Esophagus squamous epithelium (tissue), 5 donors: Measurements from ENCODE around the gene RTN4RL1. TPM values are rescaled to one million over a fixed set of nuclear protein-coding genes. Genes with fewer than 3 reads are reported as not detected.
A peak's percentile ranks its signal among the peaks of the same experiment; 100 is the strongest.

ENCODE experiments used
- DNase-seq: peaks from one replicate; lab custom pipeline; 2025; lab: John Stamatoyannopoulos, UW
- H3K27ac ChIP-seq, 4 donors: fragments of 200-600 bp; sonication (generic); one replicate each; pipeline ENCODE4 v1.5.1; 2016 to 2019; ENCODE audit warnings: mild to moderate bottlenecking in 1 of 4
- H3K27me3 ChIP-seq, 4 donors: fragments of 200-600 bp; sonication (generic); 1 replicate in 3 of 4; 2 replicates in 1 of 4; pipeline versions ENCODE4 v1.5.1 to v1.6.0; 2017 to 2021; ENCODE audit warnings: antibody characterized with exemption in 1 of 4
- H3K36me3 ChIP-seq, 3 donors: fragments of 200-600 bp; sonication (generic); one replicate each; pipeline ENCODE4 v1.5.1; 2016 to 2019
- H3K4me1 ChIP-seq, 3 donors: fragments of 200-600 bp; sonication (generic); one replicate each; pipeline ENCODE4 v1.5.1; 2017 to 2019
- H3K4me3 ChIP-seq, 4 donors: fragments of 200-600 bp; sonication (generic); 1 replicate in 3 of 4; 2 replicates in 1 of 4; pipeline ENCODE4 v1.5.1; 2016 to 2019; ENCODE audit warnings: mild to moderate bottlenecking in 2 of 4, moderate library complexity in 1 of 4
- H3K9me3 ChIP-seq, 3 donors: fragments of 200-600 bp; sonication (generic); one replicate each; pipeline ENCODE4 v1.5.1; 2016 to 2019
- POLR2A ChIP-seq, 4 donors: fragments of 450-650 bp; IDR thresholded peaks; one replicate each; pipeline ENCODE4 v1.6.1; 2017; ENCODE audit warnings: antibody characterized with exemption in 4 of 4, mild to moderate bottlenecking in 4 of 4, moderate library complexity in 3 of 4
- WGBS, 2 donors: methylation state at CpG; one replicate each; pipeline ENCODE4 v1.1.5; 2018; 5-methylcytosine and 5-hydroxymethylcytosine counted together
- intact Hi-C: fragments of 100-400 bp; cut with DNase I; formaldehyde crosslinking; loops from one replicate; pipeline ENCODE4 v1.15.0; 2022
- total RNA-seq, 4 donors: library from RNA; depleted of rRNA; stranded (reverse); fragments of >200 nt; gene quantifications; one replicate each; pipeline ENCODE4 v1.1.0, GENCODE V29; 2016
- TF ChIP-seq, protein P1 (sequence below), 6 experiments: fragments of 450-650 bp in 4 of 6; fragments of 200-600 bp in 2 of 6; sonication (generic) in 2 of 6; IDR thresholded peaks; one replicate each; pipeline ENCODE4 v1.5.1; 2016 to 2019; ENCODE audit warnings: antibody characterized with exemption in 6 of 6, mild to moderate bottlenecking in 4 of 6, moderate library complexity in 4 of 6
- donor health status: DM: yes; HTN: yes; CAD: no.

RTN4RL1 gene, protein sequence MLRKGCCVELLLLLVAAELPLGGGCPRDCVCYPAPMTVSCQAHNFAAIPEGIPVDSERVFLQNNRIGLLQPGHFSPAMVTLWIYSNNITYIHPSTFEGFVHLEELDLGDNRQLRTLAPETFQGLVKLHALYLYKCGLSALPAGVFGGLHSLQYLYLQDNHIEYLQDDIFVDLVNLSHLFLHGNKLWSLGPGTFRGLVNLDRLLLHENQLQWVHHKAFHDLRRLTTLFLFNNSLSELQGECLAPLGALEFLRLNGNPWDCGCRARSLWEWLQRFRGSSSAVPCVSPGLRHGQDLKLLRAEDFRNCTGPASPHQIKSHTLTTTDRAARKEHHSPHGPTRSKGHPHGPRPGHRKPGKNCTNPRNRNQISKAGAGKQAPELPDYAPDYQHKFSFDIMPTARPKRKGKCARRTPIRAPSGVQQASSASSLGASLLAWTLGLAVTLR
- 1 to 10 TPM; 1.1 to 4.0 (median 2.0) TPM for total RNA-seq

DNA sequence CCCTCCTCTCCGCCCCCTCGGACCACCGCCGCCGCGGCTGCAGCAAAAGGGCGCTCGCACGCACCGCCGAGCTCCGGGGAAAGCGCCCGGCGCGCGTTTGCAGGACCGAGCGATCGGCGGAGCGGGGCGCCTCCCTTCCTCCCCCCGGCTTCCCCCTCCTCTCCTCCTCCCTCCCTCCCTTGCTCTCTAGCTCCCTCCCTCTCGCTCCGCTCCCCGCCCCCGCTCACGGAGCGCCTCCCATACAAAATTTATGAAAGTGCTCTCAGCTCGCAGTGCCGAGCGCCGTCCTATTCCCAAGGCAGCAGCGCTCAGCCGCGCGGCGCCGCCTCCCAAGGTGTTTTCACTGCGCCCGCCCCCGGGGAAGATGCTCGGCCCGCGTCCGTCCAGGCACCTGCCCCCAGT is at the start of gene RTN4RL1:
Gene RTN4RL1, minus strand, starts transcription at position 115 of the 402 bp plus-strand sequence. CDS start 469 bp downstream, outside the sequence.
- TF ChIP-seq, protein P1, sequence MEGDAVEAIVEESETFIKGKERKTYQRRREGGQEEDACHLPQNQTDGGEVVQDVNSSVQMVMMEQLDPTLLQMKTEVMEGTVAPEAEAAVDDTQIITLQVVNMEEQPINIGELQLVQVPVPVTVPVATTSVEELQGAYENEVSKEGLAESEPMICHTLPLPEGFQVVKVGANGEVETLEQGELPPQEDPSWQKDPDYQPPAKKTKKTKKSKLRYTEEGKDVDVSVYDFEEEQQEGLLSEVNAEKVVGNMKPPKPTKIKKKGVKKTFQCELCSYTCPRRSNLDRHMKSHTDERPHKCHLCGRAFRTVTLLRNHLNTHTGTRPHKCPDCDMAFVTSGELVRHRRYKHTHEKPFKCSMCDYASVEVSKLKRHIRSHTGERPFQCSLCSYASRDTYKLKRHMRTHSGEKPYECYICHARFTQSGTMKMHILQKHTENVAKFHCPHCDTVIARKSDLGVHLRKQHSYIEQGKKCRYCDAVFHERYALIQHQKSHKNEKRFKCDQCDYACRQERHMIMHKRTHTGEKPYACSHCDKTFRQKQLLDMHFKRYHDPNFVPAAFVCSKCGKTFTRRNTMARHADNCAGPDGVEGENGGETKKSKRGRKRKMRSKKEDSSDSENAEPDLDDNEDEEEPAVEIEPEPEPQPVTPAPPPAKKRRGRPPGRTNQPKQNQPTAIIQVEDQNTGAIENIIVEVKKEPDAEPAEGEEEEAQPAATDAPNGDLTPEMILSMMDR (IDR thresholded peaks at IDR 0.05): no peak
- TF ChIP-seq POLR2A (IDR thresholded peaks at IDR 0.05): peak in 1 of 4 donors; percentile 19
- intact Hi-C loops: loop anchor here (5.0 kb wide), 1 partner anchor 118 kb away; no protein-coding TSS in a partner anchor
- Histone ChIP-seq H3K36me3 (no peaks in the 10 kb centered on the region), H3K27ac (peak within 1 kb of the TSS in 3 of 4 donors; percentile 20 to 71 (median 39)), H3K4me1 (peaks cover 22 to 52% (median 22%) of the 10 kb centered on the region in 3 donors), H3K27me3 (peaks cover 0 to 71% (median 0%) of the 10 kb centered on the region in 4 donors), H3K9me3 (no peaks in the 10 kb centered on the region), H3K4me3 (peak within 1 kb of the TSS; percentile 48 to 73 (median 62))
- WGBS, 2 donors: no CpG with 5 or more reads among the region's 47 CpGs
- no peak for DNase-seq

DNA sequence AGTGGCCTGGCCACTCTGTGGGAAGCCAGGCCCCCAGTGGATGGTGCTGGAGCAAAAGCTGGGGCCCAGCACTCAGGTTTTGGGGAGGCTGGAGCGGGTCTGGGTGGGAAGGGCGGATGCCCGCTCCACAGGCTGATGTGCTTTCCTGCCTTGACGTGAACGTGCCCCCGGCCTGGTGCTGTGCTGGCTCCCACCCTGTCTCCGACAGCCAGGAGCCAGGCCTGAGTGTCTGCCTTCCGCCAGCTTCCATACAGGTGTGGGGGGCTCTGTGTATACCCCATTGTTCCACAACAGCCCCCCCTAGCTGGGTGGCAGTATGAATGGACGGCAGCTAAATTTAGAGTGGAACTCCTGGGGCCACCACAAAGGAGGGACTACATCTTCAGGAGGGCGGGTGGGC is 49.8 kb upstream of the RTN4RL1 start:
- Histone ChIP-seq H3K36me3 (peaks cover 0 to 86% (median 0%) of the 10 kb centered on the region in 3 donors), H3K4me3 (no peak overlapping the region), H3K27me3 (no peaks in the 10 kb centered on the region), H3K27ac (peak overlapping the region; percentile 6 to 85 (median 66)), H3K9me3 (no peaks in the 10 kb centered on the region), H3K4me1 (peaks cover 5 to 61% (median 44%) of the 10 kb centered on the region in 3 donors)
- 83% methylated on average over 3 of the region's 10 CpGs; no CpG with 5 or more reads in 1 of the 2 donors for WGBS, 2 donors
- DNase-seq: no peak
- intact Hi-C loops: no loop called here
- TF ChIP-seq, protein P1 (IDR thresholded peaks at IDR 0.05): no peak
- TF ChIP-seq POLR2A (IDR thresholded peaks at IDR 0.05): no peak

DNA sequence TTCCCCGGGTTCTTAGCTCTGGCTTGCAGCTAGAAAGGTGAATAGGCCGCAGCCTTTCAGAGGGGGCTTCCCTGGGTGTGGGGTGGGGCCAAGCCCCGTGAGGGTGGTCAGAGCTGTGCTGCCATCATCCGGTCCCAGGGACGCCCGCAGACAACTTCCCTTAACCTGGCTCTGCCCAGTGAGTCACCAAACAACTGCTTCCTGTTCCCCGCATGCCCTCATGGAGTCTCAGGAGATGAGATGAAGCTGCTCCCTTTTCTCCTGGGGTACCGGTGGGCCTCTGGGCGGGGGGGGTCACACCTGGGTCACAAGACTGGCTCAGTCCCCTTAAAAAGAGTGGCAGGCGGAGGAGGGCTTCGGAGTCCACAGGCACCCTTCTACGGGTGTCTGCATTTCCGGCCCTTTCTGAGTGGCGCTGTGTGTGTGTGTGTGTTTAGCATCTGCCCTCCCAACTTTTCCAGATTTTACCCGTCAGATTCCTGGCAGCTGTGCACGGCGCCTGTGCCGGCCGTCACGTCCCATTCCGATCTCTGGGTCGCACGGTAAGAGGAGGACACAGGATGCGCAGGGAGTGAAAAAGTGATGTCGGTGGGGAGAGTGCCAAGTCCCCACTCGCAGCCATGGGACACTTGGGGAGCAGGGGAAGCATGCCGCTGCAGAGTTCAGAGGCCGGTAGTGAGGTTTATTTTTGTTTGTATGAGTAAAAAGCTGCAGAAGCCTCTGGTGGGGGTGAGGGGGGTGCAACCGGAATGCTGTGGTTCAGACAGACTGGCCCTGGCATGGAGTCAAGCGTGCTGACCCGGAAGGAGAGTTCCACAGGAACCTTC is 46.5 kb upstream of the RTN4RL1 start:
- TF ChIP-seq POLR2A (IDR thresholded peaks at IDR 0.05): no peak
- DNase-seq: no peak

DNA sequence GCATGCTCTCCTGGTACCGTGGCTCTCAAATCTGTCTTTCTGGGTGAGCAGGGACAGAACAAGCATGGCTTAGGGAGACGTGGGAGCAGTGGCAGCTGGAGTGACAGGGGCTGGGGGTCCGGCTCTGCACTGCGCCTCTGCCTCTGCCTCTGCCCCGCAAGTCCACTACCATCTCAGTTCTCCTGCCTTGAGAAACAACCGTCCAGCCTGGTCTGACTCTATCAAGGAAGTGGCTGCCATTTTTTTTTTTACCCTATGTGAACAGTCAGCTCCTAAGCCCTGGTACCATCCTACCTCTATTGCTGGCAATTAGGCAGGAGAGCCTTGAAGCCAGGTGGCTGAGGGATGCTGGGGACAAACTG is 45.9 kb upstream of the RTN4RL1 start:
- Histone ChIP-seq H3K36me3 (peaks cover 0 to 84% (median 0%) of the 10 kb centered on the region in 3 donors), H3K9me3 (no peaks in the 10 kb centered on the region), H3K27ac (peak overlapping the region; percentile 45 to 93 (median 86)), H3K4me1 (peaks cover 28 to 84% (median 64%) of the 10 kb centered on the region in 3 donors), H3K4me3 (no peak overlapping the region), H3K27me3 (no peaks in the 10 kb centered on the region)
- TF ChIP-seq, protein P1 (IDR thresholded peaks at IDR 0.05): no peak
- no peak for TF ChIP-seq POLR2A (IDR thresholded peaks at IDR 0.05)
- WGBS, 2 donors: 87 to 96% methylated on average over 4 to 5 of the region's 6 CpGs
- intact Hi-C loops: no loop called here
- no peak for DNase-seq

More for the DNA sequence above, 46.5 kb upstream of the RTN4RL1 start:
- Histone ChIP-seq H3K27me3 (no peaks in the 10 kb centered on the region), H3K9me3 (no peaks in the 10 kb centered on the region), H3K36me3 (peaks cover 0 to 83% (median 0%) of the 10 kb centered on the region in 3 donors), H3K4me1 (peaks cover 28 to 84% (median 66%) of the 10 kb centered on the region in 3 donors), H3K4me3 (no peak overlapping the region), H3K27ac (peak overlapping the region; percentile 45 to 93 (median 86))
- intact Hi-C loops: no loop called here
- 58 to 64% methylated on average over 16 to 21 of the region's 31 CpGs for WGBS, 2 donors

DNA sequence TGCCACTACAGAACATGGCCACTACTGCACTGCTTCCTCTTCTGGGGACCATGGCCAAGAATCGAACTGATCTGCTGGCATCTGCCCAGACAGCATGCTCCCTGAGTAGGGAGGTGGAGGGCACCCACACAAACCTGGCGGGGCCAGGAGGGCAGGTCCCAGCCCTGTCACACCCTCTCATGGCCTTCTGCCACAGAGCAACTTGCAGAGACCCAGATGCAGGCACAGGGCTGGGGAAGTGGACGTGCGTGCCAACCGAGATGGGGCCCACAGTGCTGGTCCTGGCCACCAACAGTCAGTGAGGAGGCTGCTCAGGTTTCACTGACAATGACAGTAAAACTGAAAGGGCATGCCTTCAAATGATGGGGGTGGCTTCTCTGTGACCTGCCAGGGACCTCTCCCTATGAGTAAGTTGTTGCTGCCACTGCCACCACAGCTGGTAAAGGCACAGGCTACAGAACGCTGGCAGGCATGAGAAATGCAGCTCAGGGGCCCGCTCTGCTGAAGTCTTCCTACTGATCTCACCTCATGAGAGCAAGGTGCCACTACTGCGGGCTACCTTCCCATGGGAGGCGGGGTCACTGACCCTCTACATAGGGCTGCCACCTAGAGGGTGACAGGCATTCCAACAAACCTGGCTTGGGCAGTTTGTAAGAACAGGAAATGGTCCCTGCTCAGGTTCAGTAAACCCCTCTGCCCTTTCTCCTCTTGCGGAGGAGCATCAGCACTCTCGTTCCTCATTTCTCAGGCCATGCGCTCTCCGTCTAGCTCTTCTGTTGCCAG is 45.3 kb upstream of the RTN4RL1 start:
- Histone ChIP-seq H3K4me3 (no peak overlapping the region), H3K9me3 (no peaks in the 10 kb centered on the region), H3K27me3 (no peaks in the 10 kb centered on the region), H3K4me1 (peaks cover 23 to 84% (median 64%) of the 10 kb centered on the region in 3 donors), H3K36me3 (peaks cover 0 to 84% (median 0%) of the 10 kb centered on the region in 3 donors), H3K27ac (peak overlapping the region; percentile 45 to 93 (median 86))
- WGBS, 2 donors: 67 to 68% methylated on average over 5 to 11 of the region's 13 CpGs
- intact Hi-C loops: no loop called here
- TF ChIP-seq POLR2A (IDR thresholded peaks at IDR 0.05): no peak
- TF ChIP-seq, protein P1 (IDR thresholded peaks at IDR 0.05): no peak
- no peak for DNase-seq
